Esophagus muscularis mucosa (tissue), 4 donors: Measurements from ENCODE around the gene HBEGF. TPM values are rescaled to one million over a fixed set of nuclear protein-coding genes. Genes with fewer than 3 reads are reported as not detected.

ENCODE experiments used
- DNase-seq: peaks from one replicate; pipeline ENCODE4 v3.0.0-alpha.2; 2017; ENCODE audit errors: extremely low spot score
- H3K27ac ChIP-seq, 4 donors: fragments of 200-600 bp; sonication (generic); replicated peaks in 1 of 4; 1 replicate in 3 of 4; 2 replicates in 1 of 4; pipeline ENCODE4 v1.5.1; 2016 to 2019; ENCODE audit warnings: mild to moderate bottlenecking in 1 of 4
- H3K27me3 ChIP-seq, 4 donors: fragments of 200-600 bp; sonication (generic); one replicate each; pipeline versions ENCODE4 v1.5.1 to v1.6.0; 2016 to 2019
- H3K36me3 ChIP-seq, 4 donors: fragments of 200-600 bp; sonication (generic); one replicate each; pipeline ENCODE4 v1.5.1; 2016 to 2019
- H3K4me1 ChIP-seq, 4 donors: fragments of 200-600 bp; sonication (generic); one replicate each; pipeline ENCODE4 v1.5.1; 2016 to 2019
- H3K4me3 ChIP-seq, 4 donors: fragments of 200-600 bp; sonication (generic); 1 replicate in 2 of 4; 2 replicates in 2 of 4; pipeline ENCODE4 v1.5.1; 2016 to 2019; ENCODE audit warnings: mild to moderate bottlenecking in 4 of 4, moderate library complexity in 1 of 4
- H3K9me3 ChIP-seq, 4 donors: fragments of 200-600 bp; sonication (generic); 1 replicate in 3 of 4; 2 replicates in 1 of 4; pipeline ENCODE4 v1.5.1; 2016 to 2019
- CTCF ChIP-seq, 3 experiments: fragments of 200-600 bp in 2 of 3; fragments of 450-650 bp in 1 of 3; sonication (generic) in 2 of 3; IDR thresholded peaks; one replicate each; pipeline ENCODE4 v1.5.1; 2017 to 2019; ENCODE audit warnings: antibody characterized with exemption in 3 of 3, mild to moderate bottlenecking in 2 of 3, moderate library complexity in 1 of 3
- EP300 ChIP-seq: sonication (generic); formaldehyde crosslinking; IDR thresholded peaks from one replicate; pipeline ENCODE4 v1.6.1; 2017; ENCODE audit warnings: antibody characterized with exemption
- POLR2A ChIP-seq: fragments of 450-650 bp; IDR thresholded peaks from one replicate; pipeline ENCODE4 v1.6.1; 2017; ENCODE audit warnings: antibody characterized with exemption, moderate library complexity, mild to moderate bottlenecking, low read depth
- POLR2AphosphoS5 ChIP-seq, 2 donors: sonication (generic); formaldehyde crosslinking; IDR thresholded peaks; one replicate each; pipeline ENCODE4 v1.6.1; 2017; ENCODE audit warnings: antibody characterized with exemption in 2 of 2
- WGBS: methylation state at CpG from one replicate; pipeline ENCODE4 v1.1.5; 2018; 5-methylcytosine and 5-hydroxymethylcytosine counted together
- intact Hi-C: fragments of 100-400 bp; cut with DNase I; formaldehyde crosslinking; loops from one replicate; pipeline ENCODE4 v1.15.1; 2023
- total RNA-seq, 4 donors: library from RNA; depleted of rRNA; stranded (reverse); fragments of >200 nt; gene quantifications; one replicate each; pipeline versions ENCODE4 v1.1.0 to v1.2.1, GENCODE V29; 2016

The HBEGF gene
- total RNA-seq, 4 donors from 2014 or later: 6.6 to 20.0 (median 8.2) TPM

DNA sequence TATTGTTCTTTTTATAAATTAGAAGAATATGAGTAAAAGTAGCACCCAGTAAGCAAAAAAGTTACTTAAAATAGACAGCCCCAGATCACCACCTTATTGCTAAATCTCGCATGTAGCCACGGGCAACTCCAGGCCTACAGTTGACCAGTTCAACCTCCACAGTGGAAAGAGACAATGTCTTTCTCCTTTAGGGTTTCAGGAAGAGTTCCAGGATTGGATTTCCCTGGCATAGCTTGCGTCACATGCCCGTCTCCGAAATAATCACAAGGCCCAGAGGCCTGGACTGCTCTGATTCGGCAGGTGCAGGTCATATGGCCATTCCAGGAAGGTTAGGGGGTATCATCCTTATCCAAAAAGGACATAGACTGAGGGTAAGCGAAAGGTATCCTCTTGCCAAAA is 33.6 kb downstream of the HBEGF start:
- Histone ChIP-seq H3K27me3 (no peaks in the 10 kb centered on the region), H3K9me3 (no peaks in the 10 kb centered on the region)
- TF ChIP-seq CTCF (IDR thresholded peaks at IDR 0.05): no peak
- TF ChIP-seq POLR2A: no peak
- TF ChIP-seq POLR2AphosphoS5 (IDR thresholded peaks at IDR 0.05): no peak
- TF ChIP-seq EP300: no peak

DNA sequence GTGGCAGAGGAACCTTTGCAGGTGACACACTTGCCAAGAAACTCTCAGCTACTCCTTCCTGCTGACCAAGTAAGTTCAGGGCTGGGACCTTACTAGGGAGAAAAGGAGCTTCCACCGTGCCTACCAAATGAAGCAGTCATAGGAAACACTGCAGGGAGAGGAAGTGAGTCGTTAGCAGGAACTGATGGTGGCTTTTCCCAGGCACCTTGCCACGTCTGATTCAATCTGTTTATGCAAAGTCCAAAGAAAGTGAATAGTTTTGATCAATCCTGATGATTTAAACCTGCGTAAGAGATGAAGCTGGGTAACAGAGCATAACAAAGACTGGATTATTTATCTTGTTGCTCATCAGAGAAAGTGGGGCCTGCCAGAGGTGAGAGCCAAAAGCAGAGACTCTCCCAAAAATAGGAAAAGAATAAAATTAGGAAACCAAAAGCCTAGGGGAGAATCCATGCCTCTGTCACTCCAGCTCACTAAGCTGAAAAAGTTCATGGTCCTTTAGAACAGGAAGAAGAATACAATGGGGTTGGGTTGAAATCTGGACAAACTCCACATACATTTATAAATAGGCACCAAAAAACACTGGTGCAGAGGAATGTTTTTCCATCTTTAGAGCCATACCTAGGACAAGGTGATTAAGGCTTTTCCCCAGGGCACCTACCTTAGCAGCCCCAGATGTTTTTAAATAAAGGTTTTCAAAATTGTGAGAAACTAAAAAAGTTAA is 34.2 kb downstream of the HBEGF start:
- Histone ChIP-seq H3K4me3 (no peak overlapping the region), H3K9me3 (no peaks in the 10 kb centered on the region), H3K27me3 (no peaks in the 10 kb centered on the region), H3K27ac (peak overlapping the region; percentile 59 to 81 (median 66)), H3K36me3 (no peaks in the 10 kb centered on the region), H3K4me1 (peaks cover 27 to 34% (median 31%) of the 10 kb centered on the region in 4 donors)
- peak; percentile 57 to 59 for TF ChIP-seq POLR2AphosphoS5 (IDR thresholded peaks at IDR 0.05)
- TF ChIP-seq POLR2A: no peak
- no peak for TF ChIP-seq EP300
- TF ChIP-seq CTCF (IDR thresholded peaks at IDR 0.05): no peak
- no peak for DNase-seq
- whole genome bisulfite sequencing: 19% methylated on average over 4 of the region's 4 CpGs
- intact Hi-C loops: no loop called here

More for the DNA sequence above, 33.6 kb downstream of the HBEGF start:
- no peak for DNase-seq
- WGBS: 92% methylated on average over 7 of the region's 7 CpGs
- peak overlapping the region; percentile 59 to 81 (median 66) for H3K27ac ChIP-seq
- H3K4me3 ChIP-seq: no peak overlapping the region
- peaks cover 27 to 34% (median 31%) of the 10 kb centered on the region in 4 donors for H3K4me1 ChIP-seq
- H3K36me3 ChIP-seq: no peaks in the 10 kb centered on the region
- intact Hi-C loops: no loop called here

- Histone ChIP-seq H3K27ac (peak overlapping the region; percentile 59 to 81 (median 66)), H3K9me3 (no peaks in the 10 kb centered on the region)
- no peak for DNase-seq
Measured at GRCh38 chr5:140311011-140311467, 35.4 kb downstream of the HBEGF start.

GRCh38 chr5:140310434-140310833 is 36.0 kb downstream of the HBEGF start:
- Histone ChIP-seq H3K27ac (peak overlapping the region; percentile 59 to 81 (median 66)), H3K36me3 (no peaks in the 10 kb centered on the region), H3K9me3 (no peaks in the 10 kb centered on the region), H3K4me1 (peaks cover 27 to 34% (median 31%) of the 10 kb centered on the region in 4 donors), H3K27me3 (no peaks in the 10 kb centered on the region), H3K4me3 (no peak overlapping the region)
- TF ChIP-seq EP300 (no peak), POLR2A (no peak), CTCF (IDR thresholded peaks at IDR 0.05) (no peak), POLR2AphosphoS5 (IDR thresholded peaks at IDR 0.05) (no peak)
- no peak for DNase-seq
- WGBS: 76% methylated on average over 2 of the region's 2 CpGs
- intact Hi-C loops: no loop called here

More at GRCh38 chr5:140311011-140311467, 35.4 kb downstream of the HBEGF start:
- no peaks in the 10 kb centered on the region for H3K36me3 ChIP-seq
- TF ChIP-seq POLR2AphosphoS5 (IDR thresholded peaks at IDR 0.05) (no peak), EP300 (no peak), CTCF (IDR thresholded peaks at IDR 0.05) (no peak), POLR2A (no peak)
- WGBS: 73% methylated on average over 5 of the region's 5 CpGs
- H3K27me3 ChIP-seq: no peaks in the 10 kb centered on the region
- intact Hi-C loops: no loop called here
- H3K4me1 ChIP-seq: peaks cover 27 to 34% (median 31%) of the 10 kb centered on the region in 4 donors
- H3K4me3 ChIP-seq: no peak overlapping the region
